ENCODE data around the gene WSB2. TPM values are rescaled to one million over a fixed set of nuclear protein-coding genes. Genes with fewer than 3 reads are reported as not detected.
A peak's percentile ranks its signal among the peaks of the same experiment; 100 is the strongest.

Gene WSB2
- total RNA-seq, 1 experiment from 2014 or later = 46.2 TPM

- H3F3A ChIP-seq (ENCODE audit: insufficient read depth, low read depth) = peaks cover 49% of the 10 kb centered on the region
- H3K4me1 ChIP-seq (replicated peaks; ENCODE audit: insufficient read depth) = peaks cover 37% of the 10 kb centered on the region
- ChIA-PET POLR2A (ENCODE audit: unreplicated experiment) (no interaction called here), CTCF (interaction anchor here (0.7 kb wide), 1 partner anchor 72 kb away, joined by 7 read pairs; no protein-coding TSS in a partner anchor)
- TF ChIP-seq CTCF (conservative IDR thresholded peaks at IDR 0.05) = no peak
- no peak for TF ChIP-seq EZH2 (IDR thresholded peaks at IDR 0.05; ENCODE audit: low read depth)
- H3K9me3 ChIP-seq (ENCODE audit: insufficient read depth, low read depth) = no peaks in the 10 kb centered on the region
- no peaks in the 10 kb centered on the region for H3K9me2 ChIP-seq (ENCODE audit: insufficient read depth)
- no peaks in the 10 kb centered on the region for H3K27me3 ChIP-seq (ENCODE audit: insufficient read depth, low read depth)
- H3K27ac ChIP-seq = no peak overlapping the region
- intact Hi-C loops (cut with micrococcal nuclease; ENCODE audit: unreplicated experiment) = no loop called here
- H3K4me3 ChIP-seq = no peak overlapping the region
- peaks cover 47% of the 10 kb centered on the region for H3K79me2 ChIP-seq (ENCODE audit: low read depth)
- no peak overlapping the region for H2AFZ ChIP-seq
- DNase-seq = no peak
- H3K36me3 ChIP-seq (ENCODE audit: low read depth) = no peaks in the 10 kb centered on the region
- no TSS peak for BruUV-seq (replicated peaks)
- H3K4me2 ChIP-seq = no peak overlapping the region
- no peaks in the 10 kb centered on the region for H4K20me1 ChIP-seq (ENCODE audit: insufficient read depth)
Observed at GRCh38 chr12:118058227-118058626, 2.8 kb downstream of the WSB2 start.

DNA sequence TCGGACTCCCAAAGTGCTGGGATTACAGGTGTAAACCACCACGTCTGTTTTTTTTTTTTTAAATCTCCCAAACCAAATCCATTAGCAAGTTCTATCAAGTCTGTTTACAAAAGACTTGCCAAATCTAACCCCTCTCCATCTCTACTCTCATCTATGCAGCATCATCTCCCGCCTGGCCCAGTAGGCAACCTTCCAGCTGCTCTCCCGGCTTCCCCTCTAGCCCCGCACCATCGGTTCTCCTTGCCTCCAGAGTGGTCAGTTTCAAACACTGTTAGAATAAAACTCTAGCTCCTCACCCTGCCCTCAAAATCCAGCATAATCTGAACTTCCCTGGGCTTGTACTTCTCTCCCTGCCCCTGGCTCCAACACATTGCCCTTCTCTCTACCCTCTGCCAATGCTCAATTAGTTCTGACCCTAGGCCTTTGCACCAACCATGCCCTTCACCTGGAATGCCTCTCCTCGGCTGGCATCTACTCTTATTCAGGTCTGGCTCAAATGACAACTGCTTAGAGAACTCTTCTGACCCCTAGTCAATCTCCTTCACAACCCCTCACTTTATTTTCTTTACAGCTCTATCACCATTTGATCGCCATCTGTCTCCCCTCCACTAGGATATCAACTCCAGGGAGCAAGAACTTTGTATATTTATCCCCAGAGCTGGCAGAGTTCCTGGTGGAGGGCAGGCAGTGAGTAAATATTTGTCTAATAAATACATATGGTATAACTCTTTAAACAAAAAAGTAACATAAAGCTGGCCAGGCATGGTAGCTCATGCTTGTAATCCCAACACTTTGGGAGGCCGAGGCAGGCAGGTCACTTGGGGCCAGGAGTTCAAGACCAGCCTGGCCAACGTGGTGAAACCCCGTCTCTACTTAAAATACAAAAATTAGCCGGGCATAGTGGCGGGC is 4.9 kb downstream of the WSB2 start:
- intact Hi-C loops (cut with micrococcal nuclease; ENCODE audit: unreplicated experiment) = no loop called here
- Histone ChIP-seq H3K4me2 (no peak overlapping the region), H3K36me3 (ENCODE audit: low read depth) (peaks cover 4% of the 10 kb centered on the region), H3K9me3 (ENCODE audit: insufficient read depth, low read depth) (no peaks in the 10 kb centered on the region), H3K79me2 (ENCODE audit: low read depth) (peaks cover 39% of the 10 kb centered on the region), H3K27ac (no peak overlapping the region), H3F3A (ENCODE audit: insufficient read depth, low read depth) (peaks cover 57% of the 10 kb centered on the region; the same call in 1 of the 2 replicates), H3K9me2 (ENCODE audit: insufficient read depth) (no peaks in the 10 kb centered on the region), H4K20me1 (ENCODE audit: insufficient read depth) (no peaks in the 10 kb centered on the region), H2AFZ (no peak overlapping the region), H3K4me3 (no peak overlapping the region), H3K4me1 (replicated peaks; ENCODE audit: insufficient read depth) (peaks cover 50% of the 10 kb centered on the region), H3K27me3 (ENCODE audit: insufficient read depth, low read depth) (no peaks in the 10 kb centered on the region)
- no peak for TF ChIP-seq CTCF (conservative IDR thresholded peaks at IDR 0.05)
- no peak for TF ChIP-seq EZH2 (IDR thresholded peaks at IDR 0.05; ENCODE audit: low read depth)
- CTCF ChIA-PET = interaction anchor here (0.7 kb wide), 2 partner anchors 24 to 86 kb away, joined by 3 to 4 read pairs; no protein-coding TSS in a partner anchor
- POLR2A ChIA-PET (ENCODE audit: unreplicated experiment) = no interaction called here
- BruUV-seq (replicated peaks) = no TSS peak
- no peak for DNase-seq

DNA sequence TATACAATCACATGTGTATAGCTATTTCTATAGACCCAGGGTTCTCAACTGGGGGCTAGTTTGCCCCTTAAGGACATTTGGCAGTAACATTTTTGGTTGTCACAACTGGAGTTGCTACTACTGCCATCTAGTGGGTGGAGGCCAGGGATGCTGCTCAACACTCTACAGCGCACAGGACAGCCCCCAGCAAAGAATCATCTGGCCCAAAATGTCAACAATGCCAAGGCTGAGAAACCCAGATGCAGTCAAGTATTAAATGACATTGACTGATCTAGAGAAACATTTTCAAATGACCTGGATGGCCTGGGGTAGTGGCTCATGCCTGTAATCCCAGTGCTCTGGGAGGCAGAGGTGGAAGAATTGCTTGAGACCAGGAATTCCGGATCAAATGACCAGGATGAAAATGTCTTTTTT is 5.8 kb downstream of the WSB2 start:
- peaks cover 55% of the 10 kb centered on the region; the same call in 1 of the 2 replicates for H3F3A ChIP-seq (ENCODE audit: insufficient read depth, low read depth)
- no peak overlapping the region for H3K4me3 ChIP-seq
- peak; percentile 23 to 51 for DNase-seq
- intact Hi-C loops (cut with micrococcal nuclease; ENCODE audit: unreplicated experiment) = no loop called here
- no peak overlapping the region for H3K4me2 ChIP-seq
- no peak overlapping the region for H3K27ac ChIP-seq
- no peak overlapping the region for H2AFZ ChIP-seq
- H3K4me1 ChIP-seq (replicated peaks; ENCODE audit: insufficient read depth) = peaks cover 52% of the 10 kb centered on the region
- no peaks in the 10 kb centered on the region for H4K20me1 ChIP-seq (ENCODE audit: insufficient read depth)
- peaks cover 44% of the 10 kb centered on the region for H3K79me2 ChIP-seq (ENCODE audit: low read depth)
- TF ChIP-seq EZH2 (IDR thresholded peaks at IDR 0.05; ENCODE audit: low read depth) (no peak), CTCF (conservative IDR thresholded peaks at IDR 0.05) (peak; percentile 76)
- CTCF ChIA-PET = interaction anchor here (0.7 to 0.8 kb wide), 3 partner anchors 25 to 85 kb away, joined by 3 to 4 read pairs (median 3); no protein-coding TSS in a partner anchor
- BruUV-seq (replicated peaks) = no TSS peak
- H3K27me3 ChIP-seq (ENCODE audit: insufficient read depth, low read depth) = no peaks in the 10 kb centered on the region
- no peaks in the 10 kb centered on the region for H3K9me2 ChIP-seq (ENCODE audit: insufficient read depth)
- POLR2A ChIA-PET (ENCODE audit: unreplicated experiment) = interaction anchor here (0.5 kb wide), 1 partner anchor 20 kb away, joined by 5 read pairs; no protein-coding TSS in a partner anchor
- H3K36me3 ChIP-seq (ENCODE audit: low read depth) = peaks cover 12% of the 10 kb centered on the region
- H3K9me3 ChIP-seq (ENCODE audit: insufficient read depth, low read depth) = no peaks in the 10 kb centered on the region
